ENCODE data around the gene GNAT1.

DNA sequence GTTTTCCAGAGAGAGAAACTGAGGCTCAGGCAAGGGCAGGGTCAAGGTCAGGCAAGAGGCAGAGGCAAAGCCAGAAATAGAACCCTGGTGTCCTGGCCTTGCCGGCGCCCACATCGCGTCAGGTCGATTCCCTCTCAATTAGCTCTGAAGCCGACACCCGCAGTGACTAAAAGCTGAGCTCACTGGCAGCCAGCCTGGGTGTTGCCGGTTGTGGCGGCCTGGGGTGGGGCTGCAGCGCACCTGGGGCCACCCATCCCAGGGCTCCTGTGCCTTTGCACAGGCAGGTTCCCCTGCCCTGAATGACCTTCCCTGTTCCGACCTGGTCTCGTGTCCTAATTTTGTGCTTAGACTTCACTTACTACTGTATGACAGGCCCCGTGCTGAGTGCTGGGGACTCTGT, 30.1 kb upstream of the GNAT1 start:
- TF ChIP-seq, protein P1, sequence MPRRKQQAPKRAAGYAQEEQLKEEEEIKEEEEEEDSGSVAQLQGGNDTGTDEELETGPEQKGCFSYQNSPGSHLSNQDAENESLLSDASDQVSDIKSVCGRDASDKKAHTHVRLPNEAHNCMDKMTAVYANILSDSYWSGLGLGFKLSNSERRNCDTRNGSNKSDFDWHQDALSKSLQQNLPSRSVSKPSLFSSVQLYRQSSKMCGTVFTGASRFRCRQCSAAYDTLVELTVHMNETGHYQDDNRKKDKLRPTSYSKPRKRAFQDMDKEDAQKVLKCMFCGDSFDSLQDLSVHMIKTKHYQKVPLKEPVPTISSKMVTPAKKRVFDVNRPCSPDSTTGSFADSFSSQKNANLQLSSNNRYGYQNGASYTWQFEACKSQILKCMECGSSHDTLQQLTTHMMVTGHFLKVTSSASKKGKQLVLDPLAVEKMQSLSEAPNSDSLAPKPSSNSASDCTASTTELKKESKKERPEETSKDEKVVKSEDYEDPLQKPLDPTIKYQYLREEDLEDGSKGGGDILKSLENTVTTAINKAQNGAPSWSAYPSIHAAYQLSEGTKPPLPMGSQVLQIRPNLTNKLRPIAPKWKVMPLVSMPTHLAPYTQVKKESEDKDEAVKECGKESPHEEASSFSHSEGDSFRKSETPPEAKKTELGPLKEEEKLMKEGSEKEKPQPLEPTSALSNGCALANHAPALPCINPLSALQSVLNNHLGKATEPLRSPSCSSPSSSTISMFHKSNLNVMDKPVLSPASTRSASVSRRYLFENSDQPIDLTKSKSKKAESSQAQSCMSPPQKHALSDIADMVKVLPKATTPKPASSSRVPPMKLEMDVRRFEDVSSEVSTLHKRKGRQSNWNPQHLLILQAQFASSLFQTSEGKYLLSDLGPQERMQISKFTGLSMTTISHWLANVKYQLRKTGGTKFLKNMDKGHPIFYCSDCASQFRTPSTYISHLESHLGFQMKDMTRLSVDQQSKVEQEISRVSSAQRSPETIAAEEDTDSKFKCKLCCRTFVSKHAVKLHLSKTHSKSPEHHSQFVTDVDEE (CRISPR knock-in tag; IDR thresholded peaks at IDR 0.05): no peak
- no peak for TF ChIP-seq CSRNP3 (CRISPR knock-in tag; IDR thresholded peaks at IDR 0.05)
- TF ChIP-seq GLIS3 (CRISPR knock-in tag; IDR thresholded peaks at IDR 0.05): no peak
- no peak for TF ChIP-seq RARB (CRISPR knock-in tag; IDR thresholded peaks at IDR 0.05)

Data from SK-N-SH treated with all-trans-retinoic acid at 6 μM for 48 hours (cell line).